H1 (cell line): ENCODE measurements around the gene ADAM30. TPM values are rescaled to one million over a fixed set of nuclear protein-coding genes. Genes with fewer than 3 reads are reported as not detected.

Experiments
- CTCF ChIA-PET: fragments of 300-600 bp; sonication (Branson Sonifier 250); formaldehyde crosslinking; loops from one replicate; lab custom pipeline; 2021; ENCODE audit not compliant: partially characterized antibody; lab: Charles Lee
- POLR2A ChIA-PET: fragments of 300-600 bp; sonication (Branson Sonifier 250); formaldehyde crosslinking; loops from one replicate; lab custom pipeline; 2021; ENCODE audit warnings: inconsistent platforms; ENCODE audit not compliant: partially characterized antibody; lab: Charles Lee
- DNase-seq, 2 experiments: peaks; one replicate each; pipeline versions ENCODE4 v3.0.0 to v3.0.0-alpha.2; 2010 to 2022; ENCODE audit warnings: low spot score in 2 of 2, low read depth in 1 of 2, mixed read lengths in 1 of 2
- FAIRE-seq: peaks from 2 replicates; lab custom pipeline; 2011; peaks lifted over from hg19 to GRCh38; lab: Jason Lieb, UNC
- H2AFZ ChIP-seq: 2 replicates; pipeline ENCODE4 v1.8.1; 2012; ENCODE audit warnings: low read length, inconsistent platforms
- H2AK5ac ChIP-seq: 2 replicates; pipeline ENCODE4 v1.6.1; 2013; ENCODE audit warnings: low read depth, low read length
- H2BK120ac ChIP-seq: replicated peaks from 2 replicates; pipeline ENCODE3; 2013; ENCODE audit warnings: low read depth, low read length, inconsistent platforms
- H2BK12ac ChIP-seq: 2 replicates; pipeline ENCODE4 v1.6.1; 2013; ENCODE audit warnings: low read depth, low read length
- H2BK15ac ChIP-seq: 2 replicates; pipeline ENCODE4 v1.6.1; 2013; ENCODE audit warnings: low read length
- H2BK20ac ChIP-seq: 2 replicates; pipeline ENCODE4 v1.6.1; 2013; ENCODE audit warnings: low read length
- H2BK5ac ChIP-seq: 2 replicates; pipeline ENCODE4 v1.6.1; 2013; ENCODE audit warnings: low read depth, low read length
- H3K14ac ChIP-seq: 2 replicates; pipeline ENCODE4 v1.6.1; 2013; ENCODE audit warnings: inconsistent platforms; ENCODE audit not compliant: insufficient read length
- H3K18ac ChIP-seq: 2 replicates; pipeline ENCODE4 v1.6.1; 2013; ENCODE audit warnings: low read length; ENCODE audit errors: extremely low read depth
- H3K23ac ChIP-seq: 2 replicates; pipeline ENCODE4 v1.6.1; 2013; ENCODE audit warnings: inconsistent platforms; ENCODE audit not compliant: insufficient read length
- H3K23me2 ChIP-seq: 2 replicates; pipeline ENCODE4 v1.6.1; 2013; ENCODE audit warnings: low read depth, low read length
- H3K27ac ChIP-seq: 2 replicates; pipeline ENCODE4 v1.6.1; 2011; ENCODE audit warnings: low read depth, low read length, inconsistent platforms
- H3K27me3 ChIP-seq, 4 experiments: replicated peaks in 1 of 4; 1 replicate in 1 of 4; 2 replicates in 3 of 4; pipeline versions ENCODE4 v1.6.1 to v1.8.1; 2011 to 2013; ENCODE audit warnings: low read length in 3 of 4, mild to moderate bottlenecking in 3 of 4, inconsistent platforms in 2 of 4, mixed read lengths in 2 of 4, moderate library complexity in 1 of 4; ENCODE audit not compliant: control insufficient read depth in 3 of 4, insufficient read depth in 3 of 4; ENCODE audit errors: extremely low read depth in 1 of 4
- H3K36me3 ChIP-seq, 4 experiments: 2 replicates each; pipeline versions ENCODE4 v1.6.1 to v1.8.1; 2011 to 2013; ENCODE audit warnings: mild to moderate bottlenecking in 4 of 4, low read length in 3 of 4, moderate library complexity in 2 of 4, control low read depth in 1 of 4, inconsistent platforms in 1 of 4; ENCODE audit not compliant: insufficient read depth in 4 of 4, control insufficient read depth in 2 of 4
- H3K4ac ChIP-seq: replicated peaks from 2 replicates; pipeline ENCODE3; 2013; ENCODE audit warnings: low read length, low read depth, mixed read lengths, inconsistent platforms; ENCODE audit not compliant: insufficient read length
- H3K4me1 ChIP-seq, 4 experiments: replicated peaks in 1 of 4; 1 replicate in 1 of 4; 2 replicates in 3 of 4; pipeline versions ENCODE4 v1.6.1 to v1.8.1; 2011 to 2013; ENCODE audit warnings: low read length in 3 of 4, inconsistent platforms in 2 of 4, mixed read lengths in 1 of 4; ENCODE audit not compliant: insufficient read depth in 4 of 4, control insufficient read depth in 3 of 4
- H3K4me2 ChIP-seq, 2 experiments: 2 replicates each; pipeline versions ENCODE4 v1.6.1 to v1.8.1; 2011 to 2013; ENCODE audit warnings: low read depth in 2 of 2, low read length in 2 of 2, control low read depth in 1 of 2, inconsistent platforms in 1 of 2, mild to moderate bottlenecking in 1 of 2; ENCODE audit not compliant: insufficient read depth in 1 of 2
- H3K4me3 ChIP-seq, 4 experiments: fragments of 200-600, 300-600 bp in 1 of 4; sonication (generic), shearing (Covaris generic), sonication (Bioruptor Twin) in 1 of 4; 2 replicates each; pipeline versions ENCODE4 v1.5.1 to v1.8.1; 2011 to 2016; ENCODE audit warnings: low read length in 4 of 4, low read depth in 3 of 4, control low read depth in 2 of 4, inconsistent platforms in 2 of 4, mild to moderate bottlenecking in 2 of 4, mixed read lengths in 1 of 4, moderate library complexity in 1 of 4; ENCODE audit not compliant: insufficient read depth in 2 of 4; ENCODE audit errors: extremely low read depth in 1 of 4
- H3K56ac ChIP-seq: replicated peaks from 2 replicates; pipeline ENCODE3; 2013; ENCODE audit warnings: low read depth, mild to moderate bottlenecking, mixed read lengths, low read length, inconsistent platforms; ENCODE audit not compliant: insufficient read length
- H3K79me1 ChIP-seq: 2 replicates; pipeline ENCODE4 v1.6.1; 2013; ENCODE audit warnings: low read depth, low read length, control low read depth
- H3K79me2 ChIP-seq, 2 experiments: 2 replicates each; pipeline versions ENCODE4 v1.6.1 to v1.8.1; 2012 to 2013; ENCODE audit warnings: low read length in 2 of 2, mild to moderate bottlenecking in 2 of 2, inconsistent platforms in 1 of 2; ENCODE audit not compliant: insufficient read depth in 2 of 2, control insufficient read depth in 1 of 2
- H3K9ac ChIP-seq, 4 experiments: replicated peaks in 1 of 4; 1 replicate in 1 of 4; 2 replicates in 3 of 4; pipeline versions ENCODE4 v1.6.1 to v1.8.1; 2011 to 2013; ENCODE audit warnings: low read depth in 3 of 4, low read length in 3 of 4, control low read depth in 2 of 4, mild to moderate bottlenecking in 2 of 4, moderate library complexity in 2 of 4, inconsistent platforms in 1 of 4; ENCODE audit errors: extremely low read depth in 1 of 4
- H3K9me3 ChIP-seq, 2 experiments: 2 replicates each; pipeline versions ENCODE4 v1.6.1 to v1.8.1; 2012 to 2013; ENCODE audit warnings: mild to moderate bottlenecking in 2 of 2, moderate library complexity in 2 of 2, control low read depth in 1 of 2, inconsistent platforms in 1 of 2, low read depth in 1 of 2, low read length in 1 of 2, mixed read lengths in 1 of 2; ENCODE audit not compliant: insufficient read depth in 2 of 2
- H4K20me1 ChIP-seq, 2 experiments: replicated peaks in 1 of 2; 2 replicates each; pipeline versions ENCODE3 to v1.8.1; 2011 to 2013; ENCODE audit warnings: inconsistent platforms in 2 of 2, low read length in 2 of 2, mild to moderate bottlenecking in 1 of 2; ENCODE audit not compliant: insufficient read depth in 2 of 2, control insufficient read depth in 1 of 2
- H4K5ac ChIP-seq: 2 replicates; pipeline ENCODE4 v1.6.1; 2013; ENCODE audit warnings: low read length, low read depth, mixed read lengths, inconsistent platforms; ENCODE audit not compliant: insufficient read length
- H4K8ac ChIP-seq: 2 replicates; pipeline ENCODE4 v1.8.0; 2013; ENCODE audit warnings: mild to moderate bottlenecking, moderate library complexity, low read length, inconsistent platforms; ENCODE audit not compliant: insufficient read depth; ENCODE audit errors: extremely low read depth
- H4K91ac ChIP-seq: replicated peaks from 2 replicates; pipeline ENCODE3; 2013; ENCODE audit warnings: low read length, mixed read lengths, inconsistent platforms; ENCODE audit not compliant: insufficient read length
- EP300 ChIP-seq, 2 experiments: IDR thresholded peaks; 1 replicate in 1 of 2; 2 replicates in 1 of 2; pipeline ENCODE4 v1.6.1; 2011 to 2012; ENCODE audit warnings: low read depth in 2 of 2, low read length in 2 of 2, mild to moderate bottlenecking in 2 of 2, borderline replicate concordance in 1 of 2, inconsistent platforms in 1 of 2, moderate library complexity in 1 of 2
- polyA plus RNA-seq, 7 experiments: library from polyadenylated mRNA; depleted of rRNA in 3 of 7; stranded (reverse) in 5 of 7; unstranded in 2 of 7; fragments of >200 nt in 5 of 7; fragments of 200-250 nt in 2 of 7; gene quantifications; 1 replicate in 5 of 7; 2 replicates in 1 of 7; 4 replicates in 1 of 7; pipeline versions ENCODE4 v1.2.1 to v1.2.3, GENCODE V29; 2011 to 2013; ENCODE audit warnings: missing spikeins in 2 of 7, mixed read lengths in 2 of 7
- total RNA-seq: library from RNA; stranded (reverse); fragmentation: NEBNext Ultra II Directional; extraction: Animal tissue kit (Norgen Biotek cat#: 25700); gene quantifications from 2 replicates; pipeline ENCODE4 v1.2.1, GENCODE V29; 2021

Gene ADAM30
- total and polyA plus RNA-seq, 2 of the 8 experiments (the other 6 are each of a cell fraction or from before 2014, with no cell fraction given): not detected

DNA sequence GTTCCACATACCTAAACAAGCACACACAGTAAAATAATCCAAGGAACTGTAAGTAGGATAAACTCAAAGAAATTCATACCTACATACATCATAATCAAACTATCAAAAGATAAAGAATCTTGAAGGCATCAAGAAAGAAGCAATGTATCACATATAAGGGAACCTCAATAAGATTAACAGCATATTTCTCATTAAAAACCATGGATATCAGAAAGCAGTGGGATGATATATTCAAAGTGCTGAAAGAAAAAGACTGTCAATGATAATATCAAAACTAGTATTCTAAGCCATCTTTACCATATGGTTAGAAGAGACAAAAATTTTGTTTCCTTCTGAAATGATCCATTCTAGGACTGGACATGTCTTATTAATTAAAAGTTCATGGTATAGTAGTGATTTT is 37.1 kb upstream of the ADAM30 start:
- FAIRE-seq (no peak), DNase-seq (no peak)
- Histone ChIP-seq H3K23me2 (no peaks in the 10 kb centered on the region; the same call in 1 of the 2 replicates), H3K27me3 (no peaks in the 10 kb centered on the region), H3K4me2 (no peak overlapping the region), H3K79me2 (no peaks in the 10 kb centered on the region), H4K5ac (no peak overlapping the region), H2BK20ac (no peak overlapping the region), H3K56ac (no peak overlapping the region), H3K36me3 (peaks cover 4 to 17% (median 10%) of the 10 kb centered on the region in 4 experiments), H2AFZ (no peak overlapping the region), H3K4me1 (peaks cover 0 to 3% (median 0%) of the 10 kb centered on the region in 4 experiments; a peak in 1 of 7 replicates), H2BK12ac (no peak overlapping the region), H3K23ac (no peak overlapping the region), H3K14ac (no peak overlapping the region), H2AK5ac (no peak overlapping the region), H3K4ac (no peak overlapping the region), H4K91ac (no peak overlapping the region), H3K9ac (no peak overlapping the region), H3K9me3 (no peaks in the 10 kb centered on the region), H3K79me1 (no peaks in the 10 kb centered on the region; the same call in 1 of the 2 replicates), H4K20me1 (peaks cover 0 to 4% of the 10 kb centered on the region in 2 experiments), H3K4me3 (no peak overlapping the region), H2BK120ac (no peak overlapping the region), H3K27ac (no peak overlapping the region), H3K18ac (no peak overlapping the region), H2BK15ac (no peak overlapping the region), H4K8ac (no peak overlapping the region), H2BK5ac (no peak overlapping the region)
- TF ChIP-seq EP300 (IDR thresholded peaks at IDR 0.05; ENCODE audit: borderline replicate concordance in 1 of 2, low read depth in 2 of 2, low read length in 2 of 2): no peak
- ChIA-PET POLR2A (no interaction called here), CTCF (interaction anchor here (1.0 kb wide), 1 partner anchor 50 kb away, joined by 3 read pairs; no protein-coding TSS in a partner anchor)
